Left hindlimb (tissue), 1 donor: ENCODE data around the gene FTO.

Experiments
- DNase-seq: peaks from one replicate; pipeline ENCODE4 v3.0.0-alpha.2; 2018

Gene FTO

GRCh38 chr16:54140057-54140787, 436.3 kb downstream of the FTO start:
- DNase-seq, result no peak

GRCh38 chr16:54140788-54141136, 436.8 kb downstream of the FTO start:
- DNase-seq, result no peak

- DNase-seq, result no peak
These were observed 438.8 kb downstream of the FTO start for GRCh38 chr16:54142787-54143186.

- no peak for DNase-seq
These were observed 439.5 kb downstream of the FTO start for GRCh38 chr16:54143410-54143809.

GRCh38 chr16:54143934-54144571, 440.1 kb downstream of the FTO start:
- no peak for DNase-seq

- DNase-seq, result no peak
These were observed 440.6 kb downstream of the FTO start for GRCh38 chr16:54144572-54144947.

GRCh38 chr16:54145881-54146280, 441.9 kb downstream of the FTO start:
- DNase-seq, result no peak

GRCh38 chr16:54148974-54149373, 445.0 kb downstream of the FTO start:
- no peak for DNase-seq

GRCh38 chr16:54150861-54151260, 446.9 kb downstream of the FTO start:
- DNase-seq, result no peak

- DNase-seq, result no peak
These were observed 448.6 kb downstream of the FTO start for GRCh38 chr16:54152362-54153239.

- no peak for DNase-seq
These were observed 449.4 kb downstream of the FTO start for GRCh38 chr16:54153240-54153934.

GRCh38 chr16:54156349-54156748, 452.4 kb downstream of the FTO start:
- no peak for DNase-seq

- DNase-seq, result no peak
These were observed 455.0 kb downstream of the FTO start for GRCh38 chr16:54158986-54159385.

GRCh38 chr16:54159490-54160080, 455.6 kb downstream of the FTO start:
- DNase-seq, result no peak

- no peak for DNase-seq
These were observed 456.4 kb downstream of the FTO start for GRCh38 chr16:54160252-54160860.

- DNase-seq, result no peak
These were observed 457.3 kb downstream of the FTO start for GRCh38 chr16:54160939-54161897.

GRCh38 chr16:54163197-54163843, 459.4 kb downstream of the FTO start:
- DNase-seq, result no peak

GRCh38 chr16:54164789-54165173, 460.8 kb downstream of the FTO start:
- no peak for DNase-seq

GRCh38 chr16:54165174-54165911, 461.4 kb downstream of the FTO start:
- no peak for DNase-seq
